Measurements from ENCODE around the gene CDH6. TPM values are rescaled to one million over a fixed set of nuclear protein-coding genes. Genes with fewer than 3 reads are reported as not detected.

The CDH6 gene
- total and polyA plus RNA-seq, 8 donors = 0.31 to 10.4 (median 0.65) TPM

DNA sequence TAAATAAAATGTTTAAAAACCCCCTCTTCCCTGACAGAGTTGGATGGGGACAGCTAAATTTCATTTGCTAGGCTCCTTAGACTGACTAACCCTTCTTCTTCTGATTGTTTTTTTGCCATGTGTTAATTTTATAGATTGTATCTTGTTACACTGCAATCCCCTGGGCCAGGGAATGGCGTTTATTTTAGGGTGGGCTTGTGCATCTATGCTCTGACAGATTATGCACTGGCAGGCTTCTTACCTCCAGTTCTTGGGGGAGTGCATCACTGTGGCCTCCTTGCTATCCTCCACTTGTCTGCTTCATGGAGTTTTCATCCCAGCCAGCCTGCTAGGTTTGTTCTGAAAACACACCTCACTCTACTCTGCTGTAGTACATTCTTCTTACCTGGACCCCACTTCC, 178.6 kb downstream of the CDH6 start:
- TF ChIP-seq, protein P1, sequence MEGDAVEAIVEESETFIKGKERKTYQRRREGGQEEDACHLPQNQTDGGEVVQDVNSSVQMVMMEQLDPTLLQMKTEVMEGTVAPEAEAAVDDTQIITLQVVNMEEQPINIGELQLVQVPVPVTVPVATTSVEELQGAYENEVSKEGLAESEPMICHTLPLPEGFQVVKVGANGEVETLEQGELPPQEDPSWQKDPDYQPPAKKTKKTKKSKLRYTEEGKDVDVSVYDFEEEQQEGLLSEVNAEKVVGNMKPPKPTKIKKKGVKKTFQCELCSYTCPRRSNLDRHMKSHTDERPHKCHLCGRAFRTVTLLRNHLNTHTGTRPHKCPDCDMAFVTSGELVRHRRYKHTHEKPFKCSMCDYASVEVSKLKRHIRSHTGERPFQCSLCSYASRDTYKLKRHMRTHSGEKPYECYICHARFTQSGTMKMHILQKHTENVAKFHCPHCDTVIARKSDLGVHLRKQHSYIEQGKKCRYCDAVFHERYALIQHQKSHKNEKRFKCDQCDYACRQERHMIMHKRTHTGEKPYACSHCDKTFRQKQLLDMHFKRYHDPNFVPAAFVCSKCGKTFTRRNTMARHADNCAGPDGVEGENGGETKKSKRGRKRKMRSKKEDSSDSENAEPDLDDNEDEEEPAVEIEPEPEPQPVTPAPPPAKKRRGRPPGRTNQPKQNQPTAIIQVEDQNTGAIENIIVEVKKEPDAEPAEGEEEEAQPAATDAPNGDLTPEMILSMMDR (IDR thresholded peaks at IDR 0.05) = no peak
- no peaks in the 10 kb centered on the region for H3K36me3 ChIP-seq
- WGBS, 2 donors = 14 to 33% methylated on average over 1 of the region's 1 CpG
- no peak for DNase-seq
- no peaks in the 10 kb centered on the region for H3K4me1 ChIP-seq
- H3K4me3 ChIP-seq = no peak overlapping the region
- peaks cover 0 to 5% (median 0%) of the 10 kb centered on the region in 4 donors for H3K27me3 ChIP-seq
- no peak for FAIRE-seq
- no peak for ATAC-seq
- H3K9me3 ChIP-seq = no peaks in the 10 kb centered on the region
- no peak overlapping the region for H3K27ac ChIP-seq
- intact Hi-C loops (cut with DNase I) = no loop called here

DNA sequence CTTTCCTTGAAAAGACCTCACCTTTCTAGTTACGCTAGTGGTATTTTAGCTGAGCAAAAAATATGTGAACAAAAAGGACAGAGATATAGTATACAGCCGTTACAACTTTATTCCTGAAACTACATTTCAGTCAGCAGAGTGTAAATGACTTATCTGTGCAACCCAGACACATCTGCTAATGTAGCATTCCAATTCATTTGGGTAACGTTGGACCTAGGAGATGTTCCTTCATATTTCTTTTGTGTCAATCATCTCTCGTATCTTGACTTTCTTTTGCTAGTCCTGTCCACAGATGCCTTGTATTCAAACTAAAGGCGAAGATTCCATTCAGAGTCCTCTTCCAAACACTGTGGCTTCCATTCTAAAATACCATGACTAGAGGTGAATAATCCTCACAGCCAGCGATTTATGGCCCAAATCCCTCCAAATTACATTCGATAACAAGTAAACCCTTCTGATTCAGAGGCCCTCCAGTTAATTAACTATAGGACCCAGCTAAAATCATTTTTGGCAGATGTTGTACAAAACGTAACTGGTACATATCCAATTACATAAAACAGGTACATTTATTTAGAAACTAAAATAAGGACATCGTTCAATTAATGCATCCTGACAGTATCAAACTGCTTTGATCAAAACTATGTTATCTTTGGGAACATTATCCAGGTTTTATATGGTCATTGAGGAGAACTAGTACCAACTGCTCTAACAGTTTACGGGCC, 182.7 kb downstream of the CDH6 start:
- no peak for FAIRE-seq
- Histone ChIP-seq H3K4me1 (no peaks in the 10 kb centered on the region), H3K9me3 (no peaks in the 10 kb centered on the region), H3K27ac (no peak overlapping the region), H3K27me3 (no peaks in the 10 kb centered on the region), H3K36me3 (no peaks in the 10 kb centered on the region), H3K4me3 (no peak overlapping the region)
- WGBS, 2 donors = 71 to 77% methylated on average over 10 of the region's 10 CpGs
- TF ChIP-seq, protein P1 (IDR thresholded peaks at IDR 0.05) = no peak
- ATAC-seq = no peak
- intact Hi-C loops (cut with DNase I) = no loop called here
- no peak for DNase-seq

DNA sequence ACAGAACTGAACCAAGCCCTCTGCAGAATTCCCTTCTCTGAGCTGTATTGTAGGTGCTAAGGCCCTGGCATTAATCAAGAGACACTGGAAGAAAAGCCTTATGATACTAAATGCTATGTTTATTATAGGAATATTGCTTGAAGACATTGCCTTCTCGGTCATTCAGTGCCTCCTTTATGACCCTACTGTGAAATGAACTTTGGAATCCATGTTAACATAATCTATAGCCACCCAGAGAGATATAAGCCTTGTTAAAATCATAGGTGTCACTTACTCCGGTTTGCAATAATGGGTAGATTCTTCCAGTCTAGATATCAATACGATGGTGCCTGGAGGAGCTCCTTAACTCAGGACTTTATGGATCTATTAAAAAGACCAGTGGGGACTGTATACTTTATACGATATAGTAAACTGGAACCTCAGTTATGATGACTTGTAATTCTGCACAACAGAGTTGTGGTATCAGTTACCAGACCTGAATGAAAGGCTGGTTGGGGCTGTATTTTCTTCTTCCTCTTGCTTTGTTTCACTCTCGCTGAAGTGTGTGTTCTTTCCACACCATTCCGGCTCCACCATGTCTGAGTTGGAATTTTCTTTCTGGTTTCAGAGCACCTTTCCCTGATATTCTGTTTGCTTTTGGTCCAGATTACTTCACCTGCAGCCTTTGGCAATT, 183.9 kb downstream of the CDH6 start:
- intact Hi-C loops (cut with DNase I) = no loop called here
- DNase-seq = no peak
- Histone ChIP-seq H3K4me3 (no peak overlapping the region), H3K27ac (no peak overlapping the region), H3K27me3 (no peaks in the 10 kb centered on the region), H3K9me3 (no peaks in the 10 kb centered on the region), H3K36me3 (no peaks in the 10 kb centered on the region), H3K4me1 (no peaks in the 10 kb centered on the region)
- TF ChIP-seq, protein P1 (IDR thresholded peaks at IDR 0.05) = no peak
- no peak for FAIRE-seq
- ATAC-seq = no peak
- 66 to 72% methylated on average over 6 of the region's 6 CpGs for WGBS, 2 donors

DNA sequence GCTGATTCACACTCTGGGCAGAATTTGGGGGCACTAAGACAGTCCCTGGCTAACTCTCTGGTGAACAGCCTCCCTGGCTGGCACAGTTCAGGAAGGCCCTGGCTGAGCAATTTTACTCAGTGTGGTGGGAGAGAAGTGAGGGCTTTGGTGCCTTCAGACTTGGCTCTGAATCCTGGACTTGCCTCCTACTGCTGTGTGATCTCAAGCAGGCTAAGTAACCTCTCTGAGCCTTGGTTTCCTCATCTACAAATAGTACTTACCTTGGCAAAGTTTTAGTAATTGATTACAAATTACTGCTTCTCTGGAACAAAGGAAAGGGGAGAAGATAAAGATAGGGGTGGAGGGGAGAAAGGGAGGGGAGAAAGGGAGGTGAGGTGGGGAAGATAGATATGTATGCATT, 184.7 kb downstream of the CDH6 start:
- intact Hi-C loops (cut with DNase I) = no loop called here
- H3K36me3 ChIP-seq = no peaks in the 10 kb centered on the region
- H3K27ac ChIP-seq = no peak overlapping the region
- no peak for ATAC-seq
- H3K9me3 ChIP-seq = no peaks in the 10 kb centered on the region
- H3K4me3 ChIP-seq = no peak overlapping the region
- no peak for FAIRE-seq
- TF ChIP-seq, protein P1 (IDR thresholded peaks at IDR 0.05) = no peak
- no peaks in the 10 kb centered on the region for H3K4me1 ChIP-seq
- no peak for DNase-seq
- no peaks in the 10 kb centered on the region for H3K27me3 ChIP-seq
